ENCODE results near the gene BLVRB. TPM values are rescaled to one million over a fixed set of nuclear protein-coding genes. Genes with fewer than 3 reads are reported as not detected.
"Not testable (repeated sequence)": the region's sequence is repeated elsewhere in the genome, so short reads cannot be mapped to it uniquely, and the experiment has no call there.

BLVRB gene
- total RNA-seq, 1 donor from 2014 or later = 53.1 TPM

GRCh38 chr19:40413291-40413845, 52.2 kb downstream of the BLVRB start, which contains the start of gene PRX:
Gene PRX, minus strand, starts transcription at chr19:40413378. Its CDS starts 5,446 bp downstream, at chr19:40407932.
- H3K4me3 Mint-ChIP-seq (ENCODE audit: unreplicated experiment) = no peak within 1 kb of the TSS
- H3K4me1 Mint-ChIP-seq (ENCODE audit: low read depth) = peaks cover 40% of the 10 kb centered on the region
- H3K27ac Mint-ChIP-seq (ENCODE audit: unreplicated experiment) = peak within 1 kb of the TSS; percentile 12
- H3K27me3 Mint-ChIP-seq (ENCODE audit: low read depth) = no peaks in the 10 kb centered on the region
- no peaks in the 10 kb centered on the region for H3K9me3 Mint-ChIP-seq (ENCODE audit: low read depth)
- DNase-seq (ENCODE audit: low spot score) = no peak
- no peaks in the 10 kb centered on the region for H3K36me3 Mint-ChIP-seq (ENCODE audit: low read depth)
- TF ChIP-seq, protein P1, sequence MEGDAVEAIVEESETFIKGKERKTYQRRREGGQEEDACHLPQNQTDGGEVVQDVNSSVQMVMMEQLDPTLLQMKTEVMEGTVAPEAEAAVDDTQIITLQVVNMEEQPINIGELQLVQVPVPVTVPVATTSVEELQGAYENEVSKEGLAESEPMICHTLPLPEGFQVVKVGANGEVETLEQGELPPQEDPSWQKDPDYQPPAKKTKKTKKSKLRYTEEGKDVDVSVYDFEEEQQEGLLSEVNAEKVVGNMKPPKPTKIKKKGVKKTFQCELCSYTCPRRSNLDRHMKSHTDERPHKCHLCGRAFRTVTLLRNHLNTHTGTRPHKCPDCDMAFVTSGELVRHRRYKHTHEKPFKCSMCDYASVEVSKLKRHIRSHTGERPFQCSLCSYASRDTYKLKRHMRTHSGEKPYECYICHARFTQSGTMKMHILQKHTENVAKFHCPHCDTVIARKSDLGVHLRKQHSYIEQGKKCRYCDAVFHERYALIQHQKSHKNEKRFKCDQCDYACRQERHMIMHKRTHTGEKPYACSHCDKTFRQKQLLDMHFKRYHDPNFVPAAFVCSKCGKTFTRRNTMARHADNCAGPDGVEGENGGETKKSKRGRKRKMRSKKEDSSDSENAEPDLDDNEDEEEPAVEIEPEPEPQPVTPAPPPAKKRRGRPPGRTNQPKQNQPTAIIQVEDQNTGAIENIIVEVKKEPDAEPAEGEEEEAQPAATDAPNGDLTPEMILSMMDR (IDR thresholded peaks at IDR 0.05) = no peak

DNA sequence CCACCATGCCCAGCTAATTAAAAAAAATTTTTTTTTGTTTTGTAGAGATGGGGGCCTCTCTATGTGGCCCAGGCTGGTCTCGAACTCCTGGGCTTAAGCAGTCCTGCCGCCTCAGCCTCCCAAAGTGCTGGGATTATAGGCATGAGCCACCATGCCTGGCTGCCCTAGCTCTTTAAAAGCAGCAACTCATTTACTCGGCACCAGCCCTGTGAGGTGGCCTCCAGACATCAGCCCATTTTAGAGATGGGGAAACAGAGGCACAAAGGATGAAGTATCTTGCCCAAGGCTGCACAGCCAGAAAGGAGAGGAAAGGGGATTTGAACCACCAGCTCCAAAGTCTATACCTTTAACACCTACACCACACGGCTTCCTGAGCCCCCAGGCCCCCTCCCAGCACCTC, 52.7 kb downstream of the BLVRB start:
- TF ChIP-seq, protein P1 (IDR thresholded peaks at IDR 0.05) = no peak
- Mint-ChIP-seq H3K36me3 (ENCODE audit: low read depth) (no peaks in the 10 kb centered on the region), H3K4me3 (ENCODE audit: unreplicated experiment) (no peak overlapping the region), H3K4me1 (ENCODE audit: low read depth) (peaks cover 40% of the 10 kb centered on the region), H3K9me3 (ENCODE audit: low read depth) (no peaks in the 10 kb centered on the region), H3K27ac (ENCODE audit: unreplicated experiment) (no peak overlapping the region), H3K27me3 (ENCODE audit: low read depth) (no peaks in the 10 kb centered on the region)
- no peak for DNase-seq (ENCODE audit: low spot score)

DNA sequence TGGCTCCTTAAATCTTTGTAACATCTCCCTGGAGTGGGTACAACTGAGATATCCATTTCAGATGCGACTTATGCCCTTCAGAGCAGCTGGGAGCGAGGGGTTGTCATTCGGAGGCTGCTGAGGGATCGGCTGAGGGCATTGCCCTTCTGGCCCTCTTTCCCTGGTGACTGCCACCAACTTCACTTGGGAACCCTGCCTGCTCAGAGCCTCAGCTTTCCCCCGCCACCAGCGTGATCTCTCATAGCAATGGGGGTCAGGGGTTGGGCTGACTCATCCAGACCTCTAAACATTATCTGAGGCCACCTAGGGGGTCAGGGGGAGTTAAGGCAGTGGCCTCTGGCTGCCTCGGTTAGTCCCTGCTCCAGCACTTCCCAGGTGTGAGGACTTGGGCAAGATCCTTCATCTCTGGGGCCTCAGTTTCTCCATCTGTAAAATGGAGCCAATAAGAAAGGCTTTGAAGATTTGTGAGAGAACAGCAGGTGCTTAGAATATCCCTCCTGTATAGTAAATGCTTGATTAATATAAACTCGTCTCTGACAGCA, 53.5 kb downstream of the BLVRB start:
- Mint-ChIP-seq H3K27ac (ENCODE audit: unreplicated experiment) (peak overlapping the region; percentile 51), H3K9me3 (ENCODE audit: low read depth) (no peaks in the 10 kb centered on the region), H3K4me1 (ENCODE audit: low read depth) (peaks cover 37% of the 10 kb centered on the region), H3K4me3 (ENCODE audit: unreplicated experiment) (no peak overlapping the region), H3K36me3 (ENCODE audit: low read depth) (no peaks in the 10 kb centered on the region), H3K27me3 (ENCODE audit: low read depth) (no peaks in the 10 kb centered on the region)
- TF ChIP-seq, protein P1 (IDR thresholded peaks at IDR 0.05) = no peak
- DNase-seq (ENCODE audit: low spot score) = no peak

DNA sequence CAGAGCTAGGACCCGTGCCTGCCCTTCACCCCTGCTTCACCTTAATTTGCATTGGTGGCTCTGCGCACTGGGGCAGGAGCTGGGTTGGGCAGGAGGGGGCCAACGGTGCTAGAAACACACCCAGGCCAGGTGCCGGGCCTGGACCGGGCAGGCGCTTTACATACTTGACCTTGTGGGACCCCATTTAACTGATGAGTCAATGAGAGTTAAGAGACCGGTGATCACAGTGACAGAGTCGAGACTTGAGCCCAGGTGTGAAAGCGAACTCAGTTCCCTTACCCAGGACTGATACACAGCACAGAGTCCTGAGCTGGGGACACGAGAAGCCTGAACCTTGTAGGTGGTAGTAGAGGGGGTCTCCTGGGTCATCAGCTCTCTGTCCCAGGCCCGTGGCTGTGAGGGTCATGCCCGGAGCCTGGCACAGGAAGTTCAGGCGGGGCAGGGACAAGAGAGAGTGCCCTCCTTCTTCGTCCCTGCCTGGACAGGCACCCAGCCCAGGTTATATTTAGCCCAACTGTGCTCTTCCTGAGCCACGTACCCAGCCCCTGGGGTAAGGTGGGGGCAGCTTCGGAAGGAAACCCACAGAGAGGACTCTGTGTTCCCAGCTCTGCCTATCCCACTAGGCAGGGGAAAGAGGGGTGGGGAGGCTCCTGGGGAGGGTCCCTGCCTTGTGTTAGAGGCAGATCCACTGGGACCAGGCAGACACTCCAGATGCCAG, 54.3 kb downstream of the BLVRB start:
- Mint-ChIP-seq H3K27ac (ENCODE audit: unreplicated experiment) (peak overlapping the region; percentile 22), H3K4me1 (ENCODE audit: low read depth) (peaks cover 34% of the 10 kb centered on the region), H3K27me3 (ENCODE audit: low read depth) (no peaks in the 10 kb centered on the region), H3K4me3 (ENCODE audit: unreplicated experiment) (no peak overlapping the region), H3K36me3 (ENCODE audit: low read depth) (no peaks in the 10 kb centered on the region), H3K9me3 (ENCODE audit: low read depth) (no peaks in the 10 kb centered on the region)
- no peak for DNase-seq (ENCODE audit: low spot score)
- TF ChIP-seq, protein P1 (IDR thresholded peaks at IDR 0.05) = no peak

DNA sequence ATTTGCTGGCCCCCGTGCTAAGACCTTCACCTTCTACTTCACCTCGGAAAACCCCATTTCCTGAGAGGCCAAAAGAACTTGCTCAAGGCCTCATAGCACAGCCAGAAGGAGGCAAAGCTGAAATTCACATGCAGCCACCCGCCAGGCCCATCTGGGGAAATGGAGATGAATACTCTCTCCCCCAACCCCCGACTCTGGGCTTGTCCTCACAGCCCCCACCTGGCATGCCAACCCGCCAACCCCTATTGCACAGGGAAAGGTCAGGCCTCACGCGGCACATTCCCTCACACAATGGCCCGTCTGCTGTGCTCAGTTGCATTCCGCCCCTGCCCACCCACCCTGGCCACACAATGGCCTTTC, 55.5 kb downstream of the BLVRB start:
- H3K36me3 Mint-ChIP-seq (ENCODE audit: low read depth) = no peaks in the 10 kb centered on the region
- peaks cover 33% of the 10 kb centered on the region for H3K4me1 Mint-ChIP-seq (ENCODE audit: low read depth)
- no peaks in the 10 kb centered on the region for H3K9me3 Mint-ChIP-seq (ENCODE audit: low read depth)
- TF ChIP-seq, protein P1 (IDR thresholded peaks at IDR 0.05) = no peak
- no peak overlapping the region for H3K27ac Mint-ChIP-seq (ENCODE audit: unreplicated experiment)
- H3K27me3 Mint-ChIP-seq (ENCODE audit: low read depth) = no peaks in the 10 kb centered on the region
- no peak overlapping the region for H3K4me3 Mint-ChIP-seq (ENCODE audit: unreplicated experiment)
- no peak for DNase-seq (ENCODE audit: low spot score)

- H3K4me1 Mint-ChIP-seq (ENCODE audit: low read depth) = peaks cover 26% of the 10 kb centered on the region
- H3K4me3 Mint-ChIP-seq (ENCODE audit: unreplicated experiment); DNase-seq (ENCODE audit: low spot score); H3K9me3 Mint-ChIP-seq (ENCODE audit: low read depth); H3K27me3 Mint-ChIP-seq (ENCODE audit: low read depth); H3K27ac Mint-ChIP-seq (ENCODE audit: unreplicated experiment); H3K36me3 Mint-ChIP-seq (ENCODE audit: low read depth): not testable (repeated sequence)
Measured at GRCh38 chr19:40408598-40408925, 57.0 kb downstream of the BLVRB start.
